Stimulated activated CD8-positive, alpha-beta memory T cell treated with anti-CD3 and anti-CD28 coated beads, Interleukin-15, amount 100 ng/mL, for 48 hours (primary cell): ENCODE results near the gene CEACAM16.

ENCODE experiments used
- DNase-seq, 2 donors: peaks; one replicate each; pipeline ENCODE4 v3.0.0-alpha.2; 2020; ENCODE audit warnings: low read depth in 2 of 2

CEACAM16 gene

GRCh38 chr19:44725251-44725650 is 26.3 kb downstream of the CEACAM16 start:
- DNase-seq: no peak

DNA sequence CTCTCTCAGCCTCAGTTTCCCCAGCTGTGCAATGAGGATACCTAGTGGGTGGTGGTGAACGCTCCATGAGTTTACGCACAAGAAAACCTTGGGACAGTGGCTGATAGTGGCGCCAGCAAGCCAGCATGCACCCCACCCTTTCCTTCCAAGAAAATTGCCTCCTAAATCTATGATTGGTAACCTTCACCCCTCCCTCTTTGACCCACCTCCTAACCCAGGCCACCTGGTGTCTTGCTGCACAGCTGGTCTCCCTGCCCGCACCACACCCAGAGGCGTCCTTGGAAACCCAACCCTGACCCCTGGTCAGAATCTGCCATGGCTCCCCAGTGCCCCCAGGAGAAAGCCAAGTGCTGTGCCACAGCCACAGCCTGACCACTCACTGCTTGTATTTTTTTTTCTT is 26.7 kb downstream of the CEACAM16 start:
- no peak for DNase-seq

GRCh38 chr19:44726465-44726864 is 27.5 kb downstream of the CEACAM16 start:
- no peak for DNase-seq

GRCh38 chr19:44728178-44728577 is 29.2 kb downstream of the CEACAM16 start:
- DNase-seq: no peak

DNA sequence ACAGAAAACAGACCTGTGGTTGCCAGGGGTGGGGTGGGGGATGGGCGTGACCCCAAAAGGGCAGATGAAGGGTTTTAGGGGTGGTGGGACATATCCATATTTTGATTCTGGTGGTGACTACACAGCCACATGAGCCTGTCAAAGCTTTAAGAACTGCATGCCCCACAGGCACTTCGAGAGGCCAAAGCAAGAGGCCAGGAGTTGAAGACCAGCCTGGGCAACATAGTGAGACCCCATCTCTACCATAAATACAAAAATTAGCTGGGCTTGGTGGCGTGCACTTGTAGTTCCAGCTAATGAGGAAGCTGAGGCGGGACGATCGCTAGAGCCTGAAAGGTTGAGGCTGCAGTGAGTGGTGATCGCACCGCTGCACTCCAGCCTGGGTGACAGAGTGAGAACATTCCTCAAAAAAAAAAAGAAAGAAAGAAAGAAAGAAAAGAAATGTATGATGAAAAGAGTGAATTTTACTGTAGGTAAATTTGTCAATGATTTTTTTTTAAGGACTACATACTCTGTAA is 30.6 kb downstream of the CEACAM16 start:
- no peak for DNase-seq

- no peak for DNase-seq
These were observed 32.1 kb downstream of the CEACAM16 start for GRCh38 chr19:44731081-44731480.

GRCh38 chr19:44731622-44732021 is 32.7 kb downstream of the CEACAM16 start:
- DNase-seq: no peak

DNA sequence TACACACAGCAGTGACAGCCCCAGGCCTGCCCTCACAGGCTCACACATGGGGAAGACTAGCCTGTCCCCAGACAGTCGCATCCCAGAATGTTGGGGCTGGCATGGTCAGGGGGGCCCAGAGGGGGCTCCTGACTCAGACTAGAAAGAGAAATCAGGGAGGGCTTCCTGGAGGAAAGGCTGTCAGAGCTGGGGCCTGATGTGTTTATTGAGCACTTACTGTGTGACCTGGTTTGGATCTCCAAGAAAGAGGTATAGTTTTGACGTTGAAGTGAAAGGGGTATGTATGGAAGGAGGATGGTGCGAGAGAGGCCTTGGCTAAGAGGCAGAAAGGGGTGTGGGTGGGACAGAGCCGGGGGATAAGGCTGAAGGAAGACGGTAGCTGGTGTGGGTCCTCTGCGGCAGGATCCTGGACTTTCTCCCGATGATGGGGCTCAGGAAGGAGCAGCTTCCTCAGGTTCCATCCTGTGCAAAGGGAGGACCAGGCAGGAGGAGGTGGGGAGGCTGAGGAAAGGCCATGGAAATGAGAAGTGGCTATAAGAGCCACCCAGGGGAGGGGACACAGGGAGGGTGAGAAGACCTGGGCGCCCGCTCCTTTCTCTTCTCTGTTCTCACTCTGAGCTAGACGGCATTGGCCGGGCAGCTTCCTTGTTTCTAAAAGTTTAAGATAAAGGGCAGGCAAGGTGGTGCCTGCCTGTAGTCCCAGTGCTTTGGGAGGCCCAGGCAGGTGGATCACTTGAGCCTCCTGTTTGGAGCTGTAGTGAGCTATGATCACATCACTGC is 33.5 kb downstream of the CEACAM16 start:
- DNase-seq: no peak

GRCh38 chr19:44734357-44734756 is 35.4 kb downstream of the CEACAM16 start:
- no peak for DNase-seq

GRCh38 chr19:44735011-44735410 is 36.1 kb downstream of the CEACAM16 start:
- DNase-seq: no peak

- DNase-seq: no peak
These were observed 38.5 kb downstream of the CEACAM16 start for GRCh38 chr19:44737238-44738071.

- no peak for DNase-seq
These were observed 39.2 kb downstream of the CEACAM16 start for GRCh38 chr19:44738136-44738535.

DNA sequence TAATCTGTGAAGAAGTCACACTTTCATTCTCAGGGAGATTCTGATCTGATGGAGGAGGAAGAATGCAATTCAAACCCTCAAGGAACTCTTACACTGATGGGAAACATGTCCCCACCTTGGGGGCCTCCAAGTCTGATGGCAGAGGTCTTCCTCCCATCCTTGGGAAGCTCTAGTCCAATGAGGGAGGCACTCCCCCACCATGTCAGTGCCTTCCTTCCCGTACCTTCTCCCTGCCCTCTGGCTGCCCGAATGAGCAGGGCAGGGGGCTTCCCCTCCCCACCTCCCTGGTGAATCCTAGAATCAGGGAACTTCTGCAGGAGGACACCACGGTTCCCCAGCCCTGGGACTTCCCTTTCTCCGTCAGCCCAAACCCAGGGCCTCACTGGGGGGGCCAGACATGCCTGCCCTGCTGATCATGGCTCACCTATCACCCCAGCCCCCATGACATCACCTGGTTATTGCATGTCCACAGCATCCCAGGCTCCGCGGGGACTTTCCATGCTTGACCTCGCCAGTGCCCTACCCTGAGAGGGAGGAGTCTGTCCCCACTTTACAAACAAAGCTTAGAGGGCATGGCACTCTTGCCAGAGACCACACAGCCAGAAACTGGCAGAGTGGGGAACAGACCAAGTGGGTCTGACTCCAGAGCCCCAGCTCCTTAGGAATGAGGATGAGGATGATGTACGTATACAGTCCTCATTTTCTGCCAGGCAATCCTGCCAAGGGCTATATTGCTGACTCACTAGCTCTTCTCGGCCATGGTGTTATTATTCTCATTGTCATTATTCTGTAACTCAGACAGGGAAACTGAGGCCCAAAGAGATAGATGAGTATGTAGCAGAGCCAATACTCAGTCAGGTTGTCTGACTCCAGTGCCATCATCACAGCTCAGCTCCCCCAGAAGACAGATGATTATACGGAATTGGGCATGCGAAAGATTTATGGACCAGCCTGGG is 39.9 kb downstream of the CEACAM16 start:
- DNase-seq: no peak

DNA sequence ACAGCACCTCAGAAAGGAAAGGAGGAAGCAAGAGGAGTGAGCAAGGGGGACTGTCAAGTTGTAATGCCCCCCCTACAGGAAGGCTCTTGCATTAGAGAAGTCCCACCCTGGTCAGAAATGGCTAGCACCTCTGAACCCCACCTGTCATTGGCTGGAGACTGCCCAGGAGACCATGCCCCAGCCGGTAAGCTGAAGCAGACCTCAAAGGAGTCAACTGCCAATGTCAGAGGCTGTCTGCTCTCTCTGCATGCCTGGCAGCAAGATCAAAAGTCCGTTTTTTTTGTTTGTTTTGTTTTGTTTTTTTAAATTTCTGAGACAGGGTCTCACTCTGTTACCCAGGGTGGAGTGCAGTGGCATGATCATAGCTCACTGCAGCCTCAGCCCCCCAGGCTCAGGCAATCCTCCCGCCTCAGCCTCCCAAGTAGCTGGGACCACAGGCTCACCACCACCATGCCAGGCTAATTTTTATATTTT is 41.4 kb downstream of the CEACAM16 start:
- no peak for DNase-seq

DNA sequence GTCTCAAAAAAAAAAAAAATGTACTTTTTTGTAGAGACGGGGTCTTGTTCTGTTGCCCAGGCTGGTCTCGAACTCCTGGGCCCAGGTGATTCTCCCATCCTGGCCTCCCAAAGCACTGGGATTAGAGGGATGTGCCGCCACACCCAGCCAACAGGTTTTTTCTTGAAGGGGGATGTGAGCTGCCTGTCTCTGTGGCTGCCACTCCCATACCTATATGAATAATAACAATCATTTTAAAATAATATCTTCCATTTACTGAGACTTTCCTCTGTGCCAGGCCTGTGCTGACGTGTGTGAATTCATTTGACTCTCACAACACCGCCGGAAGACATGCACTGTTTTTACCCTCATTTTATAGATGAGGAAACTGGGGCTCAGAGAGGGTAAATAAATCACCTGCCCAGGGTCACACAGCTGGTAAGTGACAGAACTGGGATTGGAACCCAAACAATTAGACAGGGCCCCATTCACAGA is 42.3 kb downstream of the CEACAM16 start:
- DNase-seq: no peak

DNA sequence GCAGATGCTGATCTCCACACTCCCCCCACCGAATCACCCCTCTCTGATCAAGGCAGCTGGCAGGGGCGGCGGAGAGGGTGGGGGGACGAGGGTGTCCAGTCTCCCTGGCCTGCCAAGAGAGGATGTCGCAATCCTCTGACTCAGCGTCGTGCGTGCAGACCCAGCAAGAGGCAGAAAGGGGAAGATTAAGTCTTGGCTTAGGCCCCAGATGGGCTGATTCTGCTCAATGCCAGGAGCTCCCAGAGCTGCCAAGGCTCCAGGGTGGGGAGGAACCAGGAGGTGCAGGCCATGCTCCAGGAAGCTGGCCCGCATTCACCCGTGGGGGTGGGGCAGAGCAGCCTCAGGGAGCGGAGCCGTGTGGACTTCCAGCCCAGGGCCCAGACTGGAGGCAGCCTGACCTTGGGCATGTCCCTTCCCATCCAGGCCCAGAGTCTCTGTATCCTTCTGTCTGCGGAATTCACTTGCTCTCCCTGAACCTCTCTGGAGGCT is 42.9 kb downstream of the CEACAM16 start:
- peak in 1 of 2 donors; percentile 21 for DNase-seq

DNA sequence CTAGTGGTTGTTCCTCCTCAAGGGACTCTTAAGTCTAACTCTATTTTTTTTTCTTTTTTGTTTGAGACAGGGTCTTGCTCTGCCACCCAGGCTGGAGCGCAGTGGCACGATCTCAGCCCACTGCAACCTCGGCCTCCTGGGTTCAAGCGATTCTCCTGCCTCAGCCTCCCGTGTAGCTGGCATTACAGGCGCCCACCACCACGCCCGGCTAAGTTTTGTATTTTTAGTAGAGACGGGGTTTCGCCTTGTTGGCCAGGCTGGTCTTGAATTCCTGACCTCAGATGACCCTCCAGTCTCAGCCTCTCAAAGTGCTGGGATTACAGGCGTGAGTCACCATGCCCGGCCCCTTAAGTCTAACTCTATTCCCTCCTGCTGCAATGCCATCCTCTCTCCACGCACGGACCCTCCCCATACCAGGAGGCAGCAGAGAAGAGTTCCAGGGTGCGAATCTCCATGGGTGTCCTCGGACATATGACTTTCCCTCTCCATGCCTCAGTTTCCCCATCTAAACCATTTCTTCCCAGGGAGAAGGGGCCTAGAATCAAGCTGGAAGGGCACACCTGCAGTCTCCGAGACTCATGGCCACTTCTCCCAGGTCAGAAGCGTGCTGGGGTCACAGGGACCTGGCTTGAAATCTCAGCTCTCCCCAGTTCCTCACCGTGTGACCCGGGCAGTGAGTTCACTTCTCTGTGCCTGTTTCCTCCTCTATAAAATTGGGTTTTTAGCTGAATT is 43.5 kb downstream of the CEACAM16 start:
- no peak for DNase-seq

GRCh38 chr19:44744871-44745332 is 46.0 kb downstream of the CEACAM16 start:
- no peak for DNase-seq

- no peak for DNase-seq
These were observed 46.4 kb downstream of the CEACAM16 start for GRCh38 chr19:44745341-44745831.
